ENCODE data around the gene STK32B.
A peak's percentile ranks its signal among the peaks of the same experiment; 100 is the strongest.

The STK32B gene

GRCh38 chr4:5037553-5038551, 13.4 kb upstream of the STK32B start (continued):
- no peak for TF ChIP-seq PRDM2 (tag by site-specific recombination; IDR thresholded peaks at IDR 0.05; ENCODE audit: borderline replicate concordance)
- TF ChIP-seq ZNF830 (tag by site-specific recombination; IDR thresholded peaks at IDR 0.05; ENCODE audit: low read depth): no peak
- no peak for TF ChIP-seq ZNF621 (tag by site-specific recombination; IDR thresholded peaks at IDR 0.05)
- no peak for TF ChIP-seq ZNF529 (tag by site-specific recombination; IDR thresholded peaks at IDR 0.05; ENCODE audit: insufficient replicate concordance)
- TF ChIP-seq ZNF548 (tag by site-specific recombination; IDR thresholded peaks at IDR 0.05): no peak
- no peak for TF ChIP-seq GFI1B (tag by site-specific recombination; IDR thresholded peaks at IDR 0.05)
- TF ChIP-seq FEZF1 (tag by site-specific recombination; IDR thresholded peaks at IDR 0.05): no peak
- no peak for TF ChIP-seq ZBTB44 (tag by site-specific recombination; IDR thresholded peaks at IDR 0.05)
- TF ChIP-seq ZNF514 (tag by site-specific recombination; IDR thresholded peaks at IDR 0.05): no peak
- TF ChIP-seq SCRT1 (tag by site-specific recombination; IDR thresholded peaks at IDR 0.05; ENCODE audit: borderline replicate concordance): no peak
- no peak for TF ChIP-seq BCL6B (tag by site-specific recombination; IDR thresholded peaks at IDR 0.05)
- no peak for TF ChIP-seq YY1 (tag by site-specific recombination; IDR thresholded peaks at IDR 0.05)
- no peak for TF ChIP-seq CTCF (tag by site-specific recombination; IDR thresholded peaks at IDR 0.05)
- TF ChIP-seq ZNF837 (tag by site-specific recombination; IDR thresholded peaks at IDR 0.05): no peak
- TF ChIP-seq ZNF112 (tag by site-specific recombination; IDR thresholded peaks at IDR 0.05): no peak
- no peak for TF ChIP-seq PRDM1 (tag by site-specific recombination; IDR thresholded peaks at IDR 0.05)
- no peak for TF ChIP-seq ZNF626 (tag by site-specific recombination; IDR thresholded peaks at IDR 0.05)
- TF ChIP-seq ZNF768 (tag by site-specific recombination; IDR thresholded peaks at IDR 0.05): no peak
- TF ChIP-seq GLIS2 (tag by site-specific recombination; IDR thresholded peaks at IDR 0.05): no peak
- peak; percentile 63 for TF ChIP-seq ZBTB21 (tag by site-specific recombination; IDR thresholded peaks at IDR 0.05)
- no peak for TF ChIP-seq MYNN (tag by site-specific recombination; IDR thresholded peaks at IDR 0.05; ENCODE audit: borderline replicate concordance)
- TF ChIP-seq ZNF266 (tag by site-specific recombination; IDR thresholded peaks at IDR 0.05; ENCODE audit: low read depth): no peak
- TF ChIP-seq ZNF654 (tag by site-specific recombination; IDR thresholded peaks at IDR 0.05; ENCODE audit: low read depth): no peak
- peak; percentile 83 for TF ChIP-seq ZEB2 (tag by site-specific recombination; IDR thresholded peaks at IDR 0.05)
- no peak for TF ChIP-seq ZNF544 (tag by site-specific recombination; IDR thresholded peaks at IDR 0.05)
- TF ChIP-seq PRDM6 (tag by site-specific recombination; IDR thresholded peaks at IDR 0.05): 0 out of 2 replicates have a peak, but pooled peaks have one; percentile 12

Measured in HEK293 (cell line).